ENCODE results near the gene OGA.
A peak's percentile ranks its signal among the peaks of the same experiment; 100 is the strongest.

The OGA gene

GRCh38 chr10:101780187-101780817, 37.9 kb downstream of the OGA start:
- peak overlapping the region; percentile 8 for H3K4me3 ChIP-seq (replicated peaks in 1 of 2; ENCODE audit: low read depth in 2 of 2, low read length in 2 of 2)

GRCh38 chr10:101779544-101780186, 38.6 kb downstream of the OGA start:
- TF ChIP-seq CTCF (IDR thresholded peaks at IDR 0.05; ENCODE audit: low read depth, low read length): peak; percentile 73
- DNase-seq (ENCODE audit: low read depth in 2 of 2): peak; percentile 69 to 72
- peak overlapping the region; percentile 25 to 41 for H3K4me3 ChIP-seq (replicated peaks in 1 of 2; ENCODE audit: low read depth in 2 of 2, low read length in 2 of 2)

More at GRCh38 chr10:101780187-101780817, 37.9 kb downstream of the OGA start:
- no peak for DNase-seq (ENCODE audit: low read depth in 2 of 2)
- TF ChIP-seq CTCF (IDR thresholded peaks at IDR 0.05; ENCODE audit: low read depth, low read length): no peak

GRCh38 chr10:101778781-101779543, 39.3 kb downstream of the OGA start:
- TF ChIP-seq CTCF (IDR thresholded peaks at IDR 0.05; ENCODE audit: low read depth, low read length): no peak
- peak; percentile 47 to 49 for DNase-seq (ENCODE audit: low read depth in 2 of 2)
- H3K4me3 ChIP-seq (replicated peaks in 1 of 2; ENCODE audit: low read depth in 2 of 2, low read length in 2 of 2): peak overlapping the region; percentile 25 to 41

- no peak for TF ChIP-seq CTCF (IDR thresholded peaks at IDR 0.05; ENCODE audit: low read depth, low read length)
- no peak overlapping the region for H3K4me3 ChIP-seq (replicated peaks in 1 of 2; ENCODE audit: low read depth in 2 of 2, low read length in 2 of 2)
- no peak for DNase-seq (ENCODE audit: low read depth in 2 of 2)
Measured at GRCh38 chr10:101778151-101778780, 40.0 kb downstream of the OGA start.

- no peak for TF ChIP-seq CTCF (IDR thresholded peaks at IDR 0.05; ENCODE audit: low read depth, low read length)
- DNase-seq (ENCODE audit: low read depth in 2 of 2): no peak
- H3K4me3 ChIP-seq (replicated peaks in 1 of 2; ENCODE audit: low read depth in 2 of 2, low read length in 2 of 2): no peak overlapping the region
Measured at GRCh38 chr10:101777619-101778145, 40.6 kb downstream of the OGA start.

GRCh38 chr10:101776161-101776817, 42.0 kb downstream of the OGA start:
- no peak for DNase-seq (ENCODE audit: low read depth in 2 of 2)
- H3K4me3 ChIP-seq (replicated peaks in 1 of 2; ENCODE audit: low read depth in 2 of 2, low read length in 2 of 2): no peak overlapping the region
- TF ChIP-seq CTCF (IDR thresholded peaks at IDR 0.05; ENCODE audit: low read depth, low read length): no peak

Measured in cardiac fibroblast (primary cell).